ENCODE measurements around the gene CNBP. TPM values are rescaled to one million over a fixed set of nuclear protein-coding genes. Genes with fewer than 3 reads are reported as not detected.

Gene CNBP
- total and polyA plus RNA-seq, 2 of the 13 experiments (the other 11 are each of a cell fraction or from before 2014, with no cell fraction given) = 282 to 354 TPM

GRCh38 chr3:129121016-129121791 is 62.5 kb downstream of the CNBP start (continued):
- TF ChIP-seq MAFF (IDR thresholded peaks at IDR 0.05; ENCODE audit: low read depth, low read length) (no peak), PLSCR1 (CRISPR knock-in tag; IDR thresholded peaks at IDR 0.05; ENCODE audit: borderline replicate concordance) (0 out of 2 replicates have a peak, but pooled peaks have one; percentile 52), ZNF761 (CRISPR knock-in tag; conservative IDR thresholded peaks at IDR 0.05) (0 out of 2 replicates have a peak, but pooled peaks have one; percentile 17), MYPOP (CRISPR knock-in tag; IDR thresholded peaks at IDR 0.05) (no peak), HES4 (CRISPR knock-in tag; IDR thresholded peaks at IDR 0.05; ENCODE audit: borderline replicate concordance) (0 out of 2 replicates have a peak, but pooled peaks have one; percentile 67), ZNF768 (CRISPR knock-in tag; IDR thresholded peaks at IDR 0.05) (peak; percentile 56; the same call in 1 of the 2 replicates), ZNF20 (CRISPR knock-in tag; IDR thresholded peaks at IDR 0.05) (0 out of 2 replicates have a peak, but pooled peaks have one; percentile 23), BCL3 (CRISPR knock-in tag; IDR thresholded peaks at IDR 0.05) (peak; percentile 39; the same call in 1 of the 2 replicates), SAP130 (CRISPR knock-in tag; IDR thresholded peaks at IDR 0.05; ENCODE audit: low read depth) (peak; percentile 37; the same call in 1 of the 2 replicates), DDIT3 (CRISPR knock-in tag; IDR thresholded peaks at IDR 0.05) (no peak), LBX2 (CRISPR knock-in tag; IDR thresholded peaks at IDR 0.05; ENCODE audit: borderline replicate concordance) (peak; percentile 47; the same call in 1 of the 2 replicates), ZBTB4 (CRISPR knock-in tag; IDR thresholded peaks at IDR 0.05; ENCODE audit: borderline replicate concordance) (no peak), HNRNPLL (IDR thresholded peaks at IDR 0.05; ENCODE audit: low read depth, low read length, poor library complexity, severe bottlenecking) (peak; percentile 62), DR1 (CRISPR knock-in tag; IDR thresholded peaks at IDR 0.05) (peak; percentile 11; the same call in 1 of the 2 replicates), ZBTB10 (CRISPR knock-in tag; IDR thresholded peaks at IDR 0.05; ENCODE audit: borderline replicate concordance) (no peak), RBM39 (IDR thresholded peaks at IDR 0.05; ENCODE audit: low read depth, low read length, poor library complexity, severe bottlenecking) (peak; percentile 37)

All from HepG2 (cell line).